H9 (cell line): Measurements from ENCODE around the gene IGSF22. TPM values are rescaled to one million over a fixed set of nuclear protein-coding genes. Genes with fewer than 3 reads are reported as not detected.

ENCODE experiments used
- DNase-seq: peaks from one replicate; pipeline ENCODE4 v3.0.0-alpha.2; 2017
- H2AFZ ChIP-seq: one replicate; pipeline ENCODE4 v1.6.1; 2013; ENCODE audit warnings: mild to moderate bottlenecking, low read length, control low read depth, moderate library complexity
- H2AK5ac ChIP-seq: 2 replicates; pipeline ENCODE4 v1.6.1; 2013; ENCODE audit warnings: low read length, control low read depth, mixed read lengths; ENCODE audit not compliant: insufficient read length
- H2BK120ac ChIP-seq: one replicate; pipeline ENCODE4 v1.6.1; 2013; ENCODE audit warnings: low read depth, mild to moderate bottlenecking, low read length, control low read depth, inconsistent platforms; ENCODE audit not compliant: poor library complexity, severe bottlenecking
- H2BK12ac ChIP-seq: 2 replicates; pipeline ENCODE4 v1.6.1; 2013; ENCODE audit warnings: low read length, control low read depth, mixed read lengths, low read depth; ENCODE audit not compliant: insufficient read length
- H2BK15ac ChIP-seq: 2 replicates; pipeline ENCODE4 v1.6.1; 2013; ENCODE audit warnings: low read depth, low read length, control low read depth
- H2BK20ac ChIP-seq: one replicate; pipeline ENCODE4 v1.6.1; 2013; ENCODE audit warnings: low read depth, mild to moderate bottlenecking, low read length, control low read depth, inconsistent platforms; ENCODE audit not compliant: poor library complexity, severe bottlenecking
- H2BK5ac ChIP-seq: 2 replicates; pipeline ENCODE4 v1.6.1; 2013; ENCODE audit warnings: low read length, control low read depth, mixed read lengths; ENCODE audit not compliant: insufficient read length
- H3K14ac ChIP-seq: 2 replicates; pipeline ENCODE4 v1.6.1; 2013; ENCODE audit warnings: low read length, control low read depth; ENCODE audit not compliant: insufficient read depth
- H3K18ac ChIP-seq: 2 replicates; pipeline ENCODE4 v1.6.1; 2013; ENCODE audit warnings: low read depth, mild to moderate bottlenecking, mixed read lengths, low read length, control low read depth; ENCODE audit not compliant: insufficient read length
- H3K23ac ChIP-seq: 2 replicates; pipeline ENCODE4 v1.6.1; 2013; ENCODE audit warnings: low read length, control low read depth, mixed read lengths, low read depth; ENCODE audit not compliant: insufficient read length
- H3K23me2 ChIP-seq: 2 replicates; pipeline ENCODE4 v1.6.1; 2013; ENCODE audit warnings: low read depth, mild to moderate bottlenecking, mixed read lengths, low read length, control low read depth; ENCODE audit not compliant: insufficient read length, poor library complexity, severe bottlenecking
- H3K27ac ChIP-seq: 2 replicates; pipeline ENCODE4 v1.5.1; 2013; ENCODE audit warnings: low read length, control low read depth, mixed read lengths, low read depth; ENCODE audit not compliant: insufficient read length
- H3K27me3 ChIP-seq: 2 replicates; pipeline ENCODE4 v1.6.1; 2013; ENCODE audit warnings: low read length, control low read depth, inconsistent platforms; ENCODE audit not compliant: insufficient read depth
- H3K4ac ChIP-seq: 2 replicates; pipeline ENCODE4 v1.6.1; 2013; ENCODE audit warnings: low read depth, mild to moderate bottlenecking, control low read depth, inconsistent platforms, low read length, moderate library complexity
- H3K4me1 ChIP-seq: 2 replicates; pipeline ENCODE4 v1.6.1; 2013; ENCODE audit warnings: low read length, control low read depth, inconsistent platforms; ENCODE audit not compliant: insufficient read depth
- H3K4me2 ChIP-seq: 2 replicates; pipeline ENCODE4 v1.6.1; 2013; ENCODE audit warnings: low read length, control low read depth, mixed read lengths; ENCODE audit not compliant: insufficient read length, insufficient read depth
- H3K56ac ChIP-seq: 2 replicates; pipeline ENCODE4 v1.6.1; 2013; ENCODE audit warnings: low read depth, mild to moderate bottlenecking, mixed read lengths, low read length, control low read depth; ENCODE audit not compliant: insufficient read length
- H3K79me1 ChIP-seq: 2 replicates; pipeline ENCODE4 v1.6.1; 2013; ENCODE audit warnings: low read depth, mild to moderate bottlenecking, moderate library complexity, low read length, control low read depth, inconsistent platforms; ENCODE audit not compliant: insufficient read depth, poor library complexity, severe bottlenecking
- H3K79me2 ChIP-seq: 2 replicates; pipeline ENCODE4 v1.6.1; 2013; ENCODE audit warnings: low read length, control low read depth, inconsistent platforms; ENCODE audit not compliant: insufficient read depth
- H3K9ac ChIP-seq: 2 replicates; pipeline ENCODE4 v1.6.1; 2013; ENCODE audit warnings: low read length, control low read depth, mixed read lengths; ENCODE audit not compliant: insufficient read length; ENCODE audit errors: extremely low read depth
- H3K9me3 ChIP-seq: one replicate; pipeline ENCODE4 v1.6.1; 2013; ENCODE audit warnings: low read depth, low read length, inconsistent platforms; ENCODE audit not compliant: control insufficient read depth
- H3T11ph ChIP-seq: one replicate; pipeline ENCODE4 v1.6.1; 2013; ENCODE audit warnings: mild to moderate bottlenecking, low read length, control low read depth, inconsistent platforms
- H4K20me1 ChIP-seq: one replicate; pipeline ENCODE4 v1.6.1; 2013; ENCODE audit not compliant: control insufficient read depth, insufficient read length, insufficient read depth
- H4K5ac ChIP-seq: 2 replicates; pipeline ENCODE4 v1.6.1; 2013; ENCODE audit warnings: low read depth, mild to moderate bottlenecking, mixed read lengths, low read length, control low read depth; ENCODE audit not compliant: insufficient read length
- H4K8ac ChIP-seq: replicated peaks from 2 replicates; pipeline ENCODE4 v1.6.1; 2013; ENCODE audit warnings: low read length, control low read depth, mixed read lengths, low read depth; ENCODE audit not compliant: insufficient read length
- H4K91ac ChIP-seq: 2 replicates; pipeline ENCODE4 v1.6.1; 2013; ENCODE audit warnings: low read depth, mild to moderate bottlenecking, moderate library complexity, mixed read lengths, low read length, control low read depth; ENCODE audit not compliant: insufficient read length
- H3K27ac Mint-ChIP-seq, 3 experiments: 2 replicates in 2 of 3; 3 replicates in 1 of 3; pipeline ENCODE4 v1.8.0; 2020 to 2021; ENCODE audit warnings: mixed read lengths in 3 of 3, mild to moderate bottlenecking in 1 of 3, moderate library complexity in 1 of 3
- H3K27me3 Mint-ChIP-seq: 2 replicates; pipeline ENCODE4 v1.8.0; 2021; ENCODE audit warnings: low read depth, mild to moderate bottlenecking, moderate library complexity, mixed read lengths
- H3K36me3 Mint-ChIP-seq, 3 experiments: 2 replicates in 2 of 3; 3 replicates in 1 of 3; pipeline ENCODE4 v1.8.0; 2020 to 2021; ENCODE audit warnings: low read depth in 3 of 3, mixed read lengths in 3 of 3; ENCODE audit not compliant: insufficient read depth in 1 of 3
- H3K4me1 Mint-ChIP-seq, 2 experiments: 2 replicates each; pipeline ENCODE4 v1.8.0; 2020; ENCODE audit warnings: mixed read lengths in 2 of 2
- H3K4me3 Mint-ChIP-seq, 2 experiments: 2 replicates in 1 of 2; 3 replicates in 1 of 2; pipeline ENCODE4 v1.8.0; 2020 to 2021; ENCODE audit warnings: mild to moderate bottlenecking in 2 of 2, mixed read lengths in 2 of 2, moderate library complexity in 1 of 2
- H3K9me3 Mint-ChIP-seq, 2 experiments: 2 replicates in 1 of 2; 3 replicates in 1 of 2; pipeline ENCODE4 v1.8.0; 2020; ENCODE audit warnings: mild to moderate bottlenecking in 2 of 2, mixed read lengths in 2 of 2, moderate library complexity in 1 of 2
- CTCF ChIP-seq: fragments of 200-600 bp; sonication (generic); conservative IDR thresholded peaks from 3 replicates; pipeline ENCODE4 v1.8.0; 2021; ENCODE audit warnings: antibody characterized with exemption, mild to moderate bottlenecking
- WGBS: extraction: QIAGEN DNeasy Blood & Tissue Kit; methylation state at CpG from one replicate; pipeline ENCODE4 v1.1.7; 2013; ENCODE audit warnings: missing lambda C conversion rate, low lambda C conversion rate, mixed read lengths; ENCODE audit not compliant: insufficient read length; ENCODE audit errors: extremely low coverage; 5-methylcytosine and 5-hydroxymethylcytosine counted together
- total RNA-seq: library from RNA; stranded (reverse); gene quantifications from 2 replicates; pipeline ENCODE4 v1.2.1, GENCODE V29; 2021

The IGSF22 gene
- total RNA-seq, 1 experiment from 2014 or later = 0.35 TPM

DNA sequence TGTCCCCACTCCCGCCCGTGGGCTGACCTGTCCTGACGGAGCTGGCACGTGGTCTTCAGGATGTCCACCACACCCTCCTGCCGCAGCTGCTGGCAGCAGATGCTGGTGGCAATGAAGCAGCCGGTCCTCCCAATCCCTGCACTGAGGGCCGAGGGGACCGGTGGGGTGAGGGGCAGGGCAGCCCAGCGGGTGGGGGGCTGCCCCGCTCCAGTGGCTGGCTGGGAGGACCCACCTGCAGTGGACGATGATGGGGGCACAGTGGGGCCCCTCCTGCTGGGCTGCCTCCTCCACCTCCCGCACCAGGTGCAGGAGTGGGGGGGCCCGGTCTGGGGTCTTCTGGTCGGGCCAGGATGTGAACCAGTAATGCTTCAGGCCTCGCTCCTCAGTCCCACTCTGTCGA lies 3.4 kb upstream of the IGSF22 start:
- Histone ChIP-seq H3K79me1 (no peaks in the 10 kb centered on the region), H2BK5ac (no peak overlapping the region), H3K9me3 (no peaks in the 10 kb centered on the region), H3K27me3 (no peaks in the 10 kb centered on the region), H3K4me1 (peaks cover 3% of the 10 kb centered on the region; the same call in 1 of the 2 replicates), H3K23ac (no peak overlapping the region), H4K91ac (no peak overlapping the region), H3K56ac (no peak overlapping the region), H2AK5ac (no peak overlapping the region), H3T11ph (no peak overlapping the region), H3K9ac (no peak overlapping the region), H4K5ac (no peak overlapping the region), H2BK12ac (no peak overlapping the region), H3K4ac (no peak overlapping the region), H3K79me2 (no peaks in the 10 kb centered on the region), H2AFZ (no peak overlapping the region), H3K23me2 (no peaks in the 10 kb centered on the region), H3K4me2 (no peak overlapping the region), H2BK20ac (no peak overlapping the region), H4K8ac (no peak overlapping the region), H4K20me1 (no peaks in the 10 kb centered on the region), H3K27ac (no peak overlapping the region), H2BK120ac (no peak overlapping the region), H3K18ac (no peak overlapping the region), H3K14ac (no peak overlapping the region), H2BK15ac (no peak overlapping the region)
- WGBS = no CpG with 5 or more reads among the region's 16 CpGs
- Mint-ChIP-seq H3K36me3 (no peaks in the 10 kb centered on the region; a peak in 1 of 7 replicates), H3K9me3 (no peaks in the 10 kb centered on the region), H3K4me1 (peaks cover 16 to 28% of the 10 kb centered on the region in 2 experiments), H3K27me3 (no peaks in the 10 kb centered on the region), H3K27ac (no peak overlapping the region), H3K4me3 (no peak overlapping the region)
- no peak for TF ChIP-seq CTCF
- DNase-seq = no peak
